Measurements from ENCODE around the gene TXNRD1. TPM values are rescaled to one million over a fixed set of nuclear protein-coding genes. Genes with fewer than 3 reads are reported as not detected.

The TXNRD1 gene
- total and polyA plus RNA-seq, 5 donors from 2014 or later: 26.5 to 47.7 (median 34.2) TPM

GRCh38 chr12:104347374-104348075 lies 131.9 kb downstream of the TXNRD1 start:
- peaks cover 37% of the 10 kb centered on the region for H3K36me3 ChIP-seq (ENCODE audit: control insufficient read depth, insufficient read depth, low read length)
- Mint-ChIP-seq H3K27me3 (no peaks in the 10 kb centered on the region), H3K27ac (no peak overlapping the region), H3K9me3 (no peaks in the 10 kb centered on the region), H3K36me3 (peaks cover 25% of the 10 kb centered on the region), H3K4me1 (peaks cover 0 to 3% (median 0%) of the 10 kb centered on the region in 4 donors), H3K4me3 (no peak overlapping the region)
- no peaks in the 10 kb centered on the region for H3K9me3 ChIP-seq (ENCODE audit: control insufficient read depth in 2 of 2, low read length in 2 of 2)
- H3K4me3 ChIP-seq (ENCODE audit: low read depth, low read length): no peak overlapping the region
- DNase-seq (no peak), ATAC-seq (ENCODE audit: low read depth in 2 of 2) (no peak)
- no peaks in the 10 kb centered on the region for H3K4me1 ChIP-seq (ENCODE audit: control insufficient read depth, insufficient read depth, low read length, poor library complexity, severe bottlenecking)
- H3K27me3 ChIP-seq (ENCODE audit: control insufficient read depth, insufficient read depth, low read length): no peaks in the 10 kb centered on the region
- no peak overlapping the region for H3K27ac ChIP-seq (ENCODE audit: insufficient read depth, low read length, poor library complexity, severe bottlenecking)

DNA sequence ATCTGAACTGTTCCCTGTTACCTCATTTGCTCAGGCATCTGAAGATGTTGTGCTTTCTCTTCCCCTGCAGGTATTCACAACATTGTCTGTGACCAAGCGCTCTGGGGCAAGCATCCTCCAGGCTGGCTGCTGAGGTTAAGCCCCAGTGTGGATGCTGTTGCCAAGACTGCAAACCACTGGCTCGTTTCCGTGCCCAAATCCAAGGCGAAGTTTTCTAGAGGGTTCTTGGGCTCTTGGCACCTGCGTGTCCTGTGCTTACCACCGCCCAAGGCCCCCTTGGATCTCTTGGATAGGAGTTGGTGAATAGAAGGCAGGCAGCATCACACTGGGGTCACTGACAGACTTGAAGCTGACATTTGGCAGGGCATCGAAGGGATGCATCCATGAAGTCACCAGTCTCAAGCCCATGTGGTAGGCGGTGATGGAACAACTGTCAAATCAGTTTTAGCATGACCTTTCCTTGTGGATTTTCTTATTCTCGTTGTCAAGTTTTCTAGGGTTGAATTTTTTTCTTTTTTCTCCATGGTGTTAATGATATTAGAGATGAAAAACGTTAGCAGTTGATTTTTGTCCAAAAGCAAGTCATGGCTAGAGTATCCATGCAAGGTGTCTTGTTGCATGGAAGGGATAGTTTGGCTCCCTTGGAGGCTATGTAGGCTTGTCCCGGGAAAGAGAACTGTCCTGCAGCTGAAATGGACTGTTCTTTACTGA lies 132.9 kb downstream of the TXNRD1 start:
- no peak overlapping the region for H3K27ac ChIP-seq (ENCODE audit: insufficient read depth, low read length, poor library complexity, severe bottlenecking)
- no peaks in the 10 kb centered on the region for H3K27me3 Mint-ChIP-seq
- H3K27me3 ChIP-seq (ENCODE audit: control insufficient read depth, insufficient read depth, low read length): no peaks in the 10 kb centered on the region
- H3K36me3 Mint-ChIP-seq: peaks cover 20% of the 10 kb centered on the region
- peaks cover 31% of the 10 kb centered on the region for H3K36me3 ChIP-seq (ENCODE audit: control insufficient read depth, insufficient read depth, low read length)
- no peaks in the 10 kb centered on the region for H3K4me1 ChIP-seq (ENCODE audit: control insufficient read depth, insufficient read depth, low read length, poor library complexity, severe bottlenecking)
- no peak overlapping the region for H3K4me3 ChIP-seq (ENCODE audit: low read depth, low read length)
- H3K4me1 Mint-ChIP-seq: peaks cover 0 to 4% (median 0%) of the 10 kb centered on the region in 4 donors
- ATAC-seq (ENCODE audit: low read depth in 2 of 2): no peak
- peak overlapping the region in 1 of 3 donors; percentile 48 for H3K27ac Mint-ChIP-seq
- H3K4me3 Mint-ChIP-seq: no peak overlapping the region
- DNase-seq: no peak
- H3K9me3 Mint-ChIP-seq: no peaks in the 10 kb centered on the region
- no peaks in the 10 kb centered on the region for H3K9me3 ChIP-seq (ENCODE audit: control insufficient read depth in 2 of 2, low read length in 2 of 2)

- Mint-ChIP-seq H3K27me3 (no peaks in the 10 kb centered on the region), H3K9me3 (no peaks in the 10 kb centered on the region), H3K36me3 (peaks cover 20% of the 10 kb centered on the region), H3K4me1 (peaks cover 0 to 5% (median 0%) of the 10 kb centered on the region in 4 donors), H3K27ac (peak overlapping the region in 1 of 3 donors; percentile 48), H3K4me3 (no peak overlapping the region)
- Histone ChIP-seq H3K9me3 (ENCODE audit: control insufficient read depth in 2 of 2, low read length in 2 of 2) (no peaks in the 10 kb centered on the region), H3K27ac (ENCODE audit: insufficient read depth, low read length, poor library complexity, severe bottlenecking) (no peak overlapping the region), H3K27me3 (ENCODE audit: control insufficient read depth, insufficient read depth, low read length) (no peaks in the 10 kb centered on the region), H3K36me3 (ENCODE audit: control insufficient read depth, insufficient read depth, low read length) (peaks cover 31% of the 10 kb centered on the region), H3K4me1 (ENCODE audit: control insufficient read depth, insufficient read depth, low read length, poor library complexity, severe bottlenecking) (no peaks in the 10 kb centered on the region), H3K4me3 (ENCODE audit: low read depth, low read length) (no peak overlapping the region)
- DNase-seq (no peak), ATAC-seq (ENCODE audit: low read depth in 2 of 2) (no peak)
Measured at GRCh38 chr12:104348994-104349494, 133.5 kb downstream of the TXNRD1 start.

- Histone ChIP-seq H3K4me3 (ENCODE audit: low read depth, low read length) (no peak overlapping the region), H3K9me3 (ENCODE audit: control insufficient read depth in 2 of 2, low read length in 2 of 2) (no peaks in the 10 kb centered on the region), H3K36me3 (ENCODE audit: control insufficient read depth, insufficient read depth, low read length) (peaks cover 29% of the 10 kb centered on the region), H3K27me3 (ENCODE audit: control insufficient read depth, insufficient read depth, low read length) (no peaks in the 10 kb centered on the region), H3K27ac (ENCODE audit: insufficient read depth, low read length, poor library complexity, severe bottlenecking) (no peak overlapping the region), H3K4me1 (ENCODE audit: control insufficient read depth, insufficient read depth, low read length, poor library complexity, severe bottlenecking) (no peaks in the 10 kb centered on the region)
- ATAC-seq (ENCODE audit: low read depth in 2 of 2) (no peak), DNase-seq (no peak)
- Mint-ChIP-seq H3K27me3 (no peaks in the 10 kb centered on the region), H3K27ac (peak overlapping the region in 1 of 3 donors; percentile 62), H3K4me1 (peaks cover 0 to 5% (median 0%) of the 10 kb centered on the region in 4 donors), H3K4me3 (no peak overlapping the region), H3K9me3 (no peaks in the 10 kb centered on the region), H3K36me3 (peaks cover 20% of the 10 kb centered on the region)
Measured at GRCh38 chr12:104350211-104351056, 134.9 kb downstream of the TXNRD1 start.

- H3K27ac Mint-ChIP-seq: peak overlapping the region in 1 of 3 donors; percentile 62
- H3K4me1 Mint-ChIP-seq: peaks cover 0 to 5% (median 0%) of the 10 kb centered on the region in 4 donors
- H3K27me3 Mint-ChIP-seq: no peaks in the 10 kb centered on the region
- peaks cover 20% of the 10 kb centered on the region for H3K36me3 Mint-ChIP-seq
- Histone ChIP-seq H3K36me3 (ENCODE audit: control insufficient read depth, insufficient read depth, low read length) (peaks cover 29% of the 10 kb centered on the region), H3K27ac (ENCODE audit: insufficient read depth, low read length, poor library complexity, severe bottlenecking) (no peak overlapping the region), H3K9me3 (ENCODE audit: control insufficient read depth in 2 of 2, low read length in 2 of 2) (no peaks in the 10 kb centered on the region), H3K4me1 (ENCODE audit: control insufficient read depth, insufficient read depth, low read length, poor library complexity, severe bottlenecking) (no peaks in the 10 kb centered on the region), H3K4me3 (ENCODE audit: low read depth, low read length) (no peak overlapping the region), H3K27me3 (ENCODE audit: control insufficient read depth, insufficient read depth, low read length) (no peaks in the 10 kb centered on the region)
- no peaks in the 10 kb centered on the region for H3K9me3 Mint-ChIP-seq
- no peak overlapping the region for H3K4me3 Mint-ChIP-seq
- ATAC-seq (ENCODE audit: low read depth in 2 of 2): no peak
- no peak for DNase-seq
Measured at GRCh38 chr12:104351057-104351983, 135.7 kb downstream of the TXNRD1 start.

DNA sequence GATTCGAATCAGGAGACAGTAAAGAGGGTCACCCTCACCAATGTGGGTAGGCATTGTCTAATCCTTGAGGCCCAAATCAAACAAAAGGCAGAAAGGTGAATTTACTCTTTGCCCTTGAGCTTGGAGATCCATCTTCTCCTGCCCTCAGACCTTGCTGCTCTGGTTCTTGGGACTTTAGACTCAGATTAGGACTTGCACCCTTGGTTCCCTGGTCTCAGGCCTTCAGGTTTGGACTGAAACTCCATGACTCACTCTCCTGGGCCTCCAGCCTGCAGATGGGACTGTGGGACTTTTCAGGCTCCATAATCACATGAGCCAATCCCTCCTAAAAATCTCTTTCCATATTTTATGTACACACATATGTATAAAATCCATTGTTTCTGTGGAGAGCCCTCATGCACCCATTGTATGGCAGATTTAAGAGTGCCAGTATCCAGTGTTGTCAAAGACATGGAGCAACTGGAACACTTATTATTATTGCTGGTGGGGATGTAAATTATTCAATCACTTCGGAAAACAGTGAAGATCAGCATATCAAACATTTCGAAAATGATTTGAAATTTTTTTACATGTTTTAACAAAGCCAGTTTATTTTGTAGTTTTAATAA lies 136.6 kb downstream of the TXNRD1 start:
- no peaks in the 10 kb centered on the region for H3K27me3 ChIP-seq (ENCODE audit: control insufficient read depth, insufficient read depth, low read length)
- Mint-ChIP-seq H3K27ac (no peak overlapping the region), H3K9me3 (no peaks in the 10 kb centered on the region), H3K36me3 (peaks cover 19% of the 10 kb centered on the region), H3K4me1 (peaks cover 0 to 5% (median 0%) of the 10 kb centered on the region in 4 donors), H3K4me3 (no peak overlapping the region), H3K27me3 (no peaks in the 10 kb centered on the region)
- H3K4me1 ChIP-seq (ENCODE audit: control insufficient read depth, insufficient read depth, low read length, poor library complexity, severe bottlenecking): no peaks in the 10 kb centered on the region
- no peaks in the 10 kb centered on the region for H3K9me3 ChIP-seq (ENCODE audit: control insufficient read depth in 2 of 2, low read length in 2 of 2)
- DNase-seq (no peak), ATAC-seq (ENCODE audit: low read depth in 2 of 2) (no peak)
- H3K27ac ChIP-seq (ENCODE audit: insufficient read depth, low read length, poor library complexity, severe bottlenecking): no peak overlapping the region
- H3K36me3 ChIP-seq (ENCODE audit: control insufficient read depth, insufficient read depth, low read length): peaks cover 29% of the 10 kb centered on the region
- no peak overlapping the region for H3K4me3 ChIP-seq (ENCODE audit: low read depth, low read length)

Measured in CD4-positive, CD25-positive, alpha-beta regulatory T cell (primary cell).